Inflammatory macrophage treated with lipopolysaccharide for 4 hours (primary cell): ENCODE measurements around the gene TYK2.
"Not testable (repeated sequence)": the region's sequence is repeated elsewhere in the genome, so short reads cannot be mapped to it uniquely, and the experiment has no call there.

Source experiments
- DNase-seq: peaks from one replicate; pipeline ENCODE4 v3.0.0-alpha.2; 2020

TYK2 gene

GRCh38 chr19:10407096-10407495 is 26.7 kb upstream of the TYK2 start:
- peak; percentile 76 for DNase-seq

GRCh38 chr19:10406191-10406590 is 25.8 kb upstream of the TYK2 start:
- peak; percentile 52 for DNase-seq

- DNase-seq: peak; percentile 85
Observed at GRCh38 chr19:10404888-10405820, 24.8 kb upstream of the TYK2 start.

- peak; percentile 97 for DNase-seq
Observed at GRCh38 chr19:10403137-10404021, 23.0 kb upstream of the TYK2 start, which contains the start of gene CDC37. Gene CDC37, minus strand, starts transcription at chr19:10403542. Its CDS starts 63 bp downstream, at chr19:10403479.

- DNase-seq: peak; percentile 65
Observed at GRCh38 chr19:10402441-10403038, 22.2 kb upstream of the TYK2 start.

GRCh38 chr19:10399878-10400277 is 19.5 kb upstream of the TYK2 start:
- DNase-seq: no peak

- DNase-seq: not testable (repeated sequence)
Observed at GRCh38 chr19:10399340-10399739, 19.0 kb upstream of the TYK2 start.

GRCh38 chr19:10398819-10399218 is 18.4 kb upstream of the TYK2 start:
- DNase-seq: no peak

- no peak for DNase-seq
Observed at GRCh38 chr19:10395917-10396316, 15.5 kb upstream of the TYK2 start.

GRCh38 chr19:10395436-10395835 is 15.1 kb upstream of the TYK2 start:
- no peak for DNase-seq

GRCh38 chr19:10395003-10395402 is 14.6 kb upstream of the TYK2 start:
- DNase-seq: no peak

- DNase-seq: no peak
Observed at GRCh38 chr19:10393137-10393536, 12.8 kb upstream of the TYK2 start.

- DNase-seq: no peak
Observed at GRCh38 chr19:10392120-10392519, 11.7 kb upstream of the TYK2 start.

GRCh38 chr19:10390652-10391286 is 10.4 kb upstream of the TYK2 start:
- DNase-seq: peak; percentile 59

- no peak for DNase-seq
Observed at GRCh38 chr19:10389863-10390262, 9.5 kb upstream of the TYK2 start.

GRCh38 chr19:10388957-10389356 is 8.6 kb upstream of the TYK2 start:
- DNase-seq: peak; percentile 71

GRCh38 chr19:10384580-10384979 is 4.2 kb upstream of the TYK2 start:
- DNase-seq: no peak

- DNase-seq: not testable (repeated sequence)
Observed at GRCh38 chr19:10383223-10383499, 2.8 kb upstream of the TYK2 start.

GRCh38 chr19:10379880-10380312 is 476 bp downstream of the TYK2 start:
- no peak for DNase-seq

GRCh38 chr19:10378124-10378523 is 2.2 kb downstream of the TYK2 start:
- DNase-seq: peak; percentile 27

GRCh38 chr19:10377140-10377640 is 3.2 kb downstream of the TYK2 start:
- DNase-seq: not testable (repeated sequence)

GRCh38 chr19:10374931-10375330 is 5.4 kb downstream of the TYK2 start:
- peak; percentile 63 for DNase-seq

GRCh38 chr19:10372690-10373089 is 7.7 kb downstream of the TYK2 start:
- DNase-seq: peak; percentile 87
